HG03432 (cell line): ENCODE results near the gene NEU2.

ENCODE experiments used
- ATAC-seq: cut with Tn5 transposase; IDR thresholded peaks from one replicate; pipeline ENCODE4 v1.9.1; 2021; ENCODE audit warnings: mild to moderate bottlenecking, moderate library complexity; ENCODE audit not compliant: unreplicated experiment

The NEU2 gene

GRCh38 chr2:233032551-233033320 lies at the start of gene NEU2:
Gene NEU2, plus strand, starts transcription at chr2:233032672. Its CDS starts 0 bp downstream, at chr2:233032672.
- ATAC-seq: no peak

- ATAC-seq: no peak
These were observed 49.4 kb upstream of the NEU2 start for GRCh38 chr2:232982926-232983668.

- ATAC-seq: no peak
These were observed 48.8 kb upstream of the NEU2 start for GRCh38 chr2:232983669-232984140.

- ATAC-seq: no peak
These were observed 47.8 kb upstream of the NEU2 start for GRCh38 chr2:232984451-232985207.

- ATAC-seq: no peak
These were observed 46.3 kb upstream of the NEU2 start for GRCh38 chr2:232986155-232986554.

GRCh38 chr2:232993231-232993821 lies 39.1 kb upstream of the NEU2 start:
- no peak for ATAC-seq

GRCh38 chr2:232994446-232994845 lies 38.0 kb upstream of the NEU2 start:
- ATAC-seq: no peak

- ATAC-seq: no peak
These were observed 34.5 kb upstream of the NEU2 start for GRCh38 chr2:232997749-232998665.

GRCh38 chr2:232998666-232998985 lies 33.8 kb upstream of the NEU2 start:
- no peak for ATAC-seq

- no peak for ATAC-seq
These were observed 33.1 kb upstream of the NEU2 start for GRCh38 chr2:232999354-232999753.

- ATAC-seq: no peak
These were observed 31.4 kb upstream of the NEU2 start for GRCh38 chr2:233000886-233001750.

- no peak for ATAC-seq
These were observed 29.4 kb upstream of the NEU2 start for GRCh38 chr2:233002829-233003657.

GRCh38 chr2:233003658-233004555 lies 28.6 kb upstream of the NEU2 start:
- no peak for ATAC-seq

GRCh38 chr2:233005096-233005495 lies 27.4 kb upstream of the NEU2 start:
- no peak for ATAC-seq

GRCh38 chr2:233006648-233007047 lies 25.8 kb upstream of the NEU2 start:
- ATAC-seq: no peak

GRCh38 chr2:233007270-233007669 lies 25.2 kb upstream of the NEU2 start:
- ATAC-seq: no peak

- ATAC-seq: no peak
These were observed 24.7 kb upstream of the NEU2 start for GRCh38 chr2:233007739-233008138.
